HG03571 (cell line): ENCODE data around the gene TMEM81.

Experiments
- ATAC-seq: cut with Tn5 transposase; IDR thresholded peaks from one replicate; pipeline ENCODE4 v1.9.1; 2021; ENCODE audit not compliant: unreplicated experiment

TMEM81 gene

GRCh38 chr1:205084360-205084759 is at the start of gene TMEM81:
TSS of gene TMEM81 (minus strand) at chr1:205084460. CDS start at chr1:205084320, 140 bp downstream.
- ATAC-seq = no peak

- ATAC-seq = no peak
Measured at GRCh38 chr1:205133287-205133686, 49.0 kb upstream of the TMEM81 start.

- no peak for ATAC-seq
Measured at GRCh38 chr1:205129447-205130029, 45.3 kb upstream of the TMEM81 start.

- ATAC-seq = no peak
Measured at GRCh38 chr1:205128050-205128449, 43.8 kb upstream of the TMEM81 start.

- ATAC-seq = no peak
Measured at GRCh38 chr1:205127646-205128045, 43.4 kb upstream of the TMEM81 start.

DNA sequence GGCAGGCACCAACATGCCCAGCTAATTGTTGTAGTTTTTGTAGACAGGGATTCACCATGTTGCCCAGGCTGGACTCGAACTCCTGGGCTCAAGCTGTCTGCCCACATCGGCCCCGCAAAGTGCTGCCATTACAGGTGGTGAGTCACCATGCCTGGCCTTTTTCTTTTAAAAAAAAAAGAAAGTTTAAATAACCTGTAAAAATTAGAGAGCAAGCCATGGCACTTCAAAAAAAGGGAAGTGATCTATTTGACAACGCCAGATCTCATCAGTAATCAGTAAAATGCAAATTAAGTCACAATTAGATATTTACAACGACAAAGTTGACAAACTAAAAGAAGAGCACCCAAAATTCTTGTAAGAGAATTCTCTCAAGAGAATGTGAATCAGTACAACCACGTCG is 40.5 kb upstream of the TMEM81 start:
- no peak for ATAC-seq

GRCh38 chr1:205122489-205122882 is 38.2 kb upstream of the TMEM81 start:
- peak; percentile 2 for ATAC-seq

DNA sequence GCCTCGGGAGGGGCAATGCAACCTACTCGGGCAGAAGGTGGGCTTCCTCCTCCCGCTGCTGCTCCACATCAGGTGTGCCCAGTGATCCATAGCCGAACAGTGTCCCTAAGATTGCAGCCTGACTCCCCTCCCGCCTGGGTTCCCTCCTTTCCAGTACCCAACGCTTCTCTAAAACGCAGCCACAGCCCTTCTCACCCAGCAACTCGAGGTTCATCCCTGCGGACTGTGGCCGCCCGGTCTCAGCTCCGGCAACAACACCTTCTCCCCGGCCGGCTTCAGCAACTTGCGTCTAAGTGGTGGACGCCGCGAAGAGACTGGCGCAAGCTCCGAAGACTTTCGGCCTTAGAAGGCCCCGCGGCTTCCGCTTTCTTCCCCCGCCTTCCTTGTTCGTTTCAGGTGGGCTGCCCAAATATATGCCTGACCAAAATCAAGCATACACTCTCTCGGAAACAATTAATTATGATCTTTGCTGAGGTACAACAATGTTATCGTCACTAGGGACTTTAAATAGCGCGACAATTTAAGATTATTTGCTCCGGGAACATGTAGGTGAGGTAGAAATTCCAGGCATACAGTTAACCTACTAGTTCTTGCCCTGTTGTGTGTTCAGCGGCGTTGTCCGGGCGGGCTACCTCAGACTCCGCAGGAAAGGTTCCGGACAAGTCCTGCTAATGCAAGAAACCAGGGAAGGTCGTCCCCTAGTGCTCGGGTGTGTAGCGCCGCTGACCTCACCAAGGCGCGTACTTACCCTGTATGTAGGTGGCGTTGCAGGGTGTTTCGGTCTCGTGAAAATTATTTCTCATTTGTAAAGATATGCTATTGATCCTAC is 37.6 kb upstream of the TMEM81 start, which contains the start of gene RBBP5:
RBBP5 (minus strand) TSS at position 319 of the 829 bp plus-strand sequence; CDS start at position 214, 105 bp downstream.
- peak; percentile 92 for ATAC-seq

DNA sequence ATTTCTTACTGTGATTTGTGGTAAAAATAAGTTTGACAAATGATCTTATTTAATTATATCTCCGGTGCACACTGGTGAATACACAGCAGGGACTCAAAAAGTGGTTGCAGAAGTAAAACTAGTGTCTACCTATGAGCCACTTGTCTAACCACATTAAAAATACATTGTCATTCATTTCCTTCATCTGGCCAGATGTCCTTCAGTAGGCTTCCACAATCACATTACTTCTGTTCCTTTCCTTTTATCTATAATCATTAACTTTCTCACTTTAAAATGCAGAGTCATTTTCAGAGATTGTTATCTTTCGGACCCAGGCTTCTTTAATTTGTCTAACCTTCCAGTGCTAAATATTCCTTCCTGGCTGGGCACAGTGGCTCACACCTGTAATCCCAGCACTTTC is 34.5 kb upstream of the TMEM81 start:
- ATAC-seq = no peak

GRCh38 chr1:205111354-205111753 is 27.1 kb upstream of the TMEM81 start:
- no peak for ATAC-seq

- no peak for ATAC-seq
Measured at GRCh38 chr1:205109711-205110110, 25.5 kb upstream of the TMEM81 start.

DNA sequence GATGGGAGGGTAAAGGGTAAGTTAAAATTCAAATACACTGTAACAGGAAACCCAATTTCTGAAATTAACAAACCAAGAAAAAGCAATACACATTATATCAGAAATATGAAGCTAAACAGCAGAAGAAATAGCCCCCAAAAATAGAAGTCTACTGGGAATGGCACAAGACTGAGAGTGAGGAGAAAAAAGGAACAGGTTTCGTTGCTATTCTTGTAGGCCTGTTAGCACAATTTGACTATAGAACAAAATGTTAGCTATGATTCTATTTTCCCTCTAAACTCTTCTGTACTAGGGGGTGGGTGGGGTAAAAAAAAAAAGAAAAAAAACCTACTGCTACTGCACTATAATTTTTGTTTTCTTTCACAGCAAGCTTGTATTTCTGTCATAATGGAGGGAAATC is 25.0 kb upstream of the TMEM81 start:
- ATAC-seq = no peak

- no peak for ATAC-seq
Measured at GRCh38 chr1:205108464-205108863, 24.2 kb upstream of the TMEM81 start.

GRCh38 chr1:205107327-205107726 is 23.1 kb upstream of the TMEM81 start:
- no peak for ATAC-seq

GRCh38 chr1:205102404-205102803 is 18.1 kb upstream of the TMEM81 start:
- no peak for ATAC-seq

DNA sequence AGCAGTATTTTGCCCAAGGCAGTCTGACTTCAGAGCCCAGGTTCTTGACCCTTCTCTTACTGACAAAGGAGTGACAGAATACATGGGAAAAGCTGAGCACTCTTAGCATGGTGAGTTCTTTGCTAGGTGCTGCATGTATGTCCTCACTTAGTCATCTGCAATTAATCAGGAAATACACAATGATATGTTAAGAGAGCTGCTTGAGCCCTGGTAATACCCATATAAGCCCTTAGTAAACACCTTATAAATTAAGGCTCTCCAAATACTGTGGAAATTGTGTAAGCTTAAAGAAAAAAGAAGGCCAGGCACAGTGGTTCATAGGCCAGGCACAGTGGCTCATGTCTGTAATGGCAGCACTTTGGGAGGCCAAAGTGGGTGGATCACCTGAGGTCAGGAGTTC is 14.0 kb upstream of the TMEM81 start:
- no peak for ATAC-seq

DNA sequence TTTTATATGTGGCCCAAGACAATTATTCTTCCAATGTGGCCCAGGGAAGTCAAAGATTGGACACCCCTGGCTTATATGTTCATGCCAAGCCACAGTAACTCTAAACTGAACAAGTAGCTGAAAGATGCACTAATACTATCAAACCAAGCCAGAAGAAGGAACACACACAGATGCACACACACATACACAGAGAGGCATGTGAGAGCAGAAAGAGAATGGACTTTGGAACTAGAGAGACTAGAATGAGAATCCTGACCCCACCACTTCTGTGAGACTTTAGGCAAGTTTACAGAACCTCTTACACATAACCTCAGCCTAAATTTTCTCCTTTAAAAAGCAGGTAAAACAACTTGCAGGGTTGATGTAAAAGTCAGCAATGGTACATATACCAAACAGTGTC is 11.2 kb upstream of the TMEM81 start:
- ATAC-seq = no peak

GRCh38 chr1:205091043-205091740 is 6.9 kb upstream of the TMEM81 start:
- ATAC-seq = no peak

DNA sequence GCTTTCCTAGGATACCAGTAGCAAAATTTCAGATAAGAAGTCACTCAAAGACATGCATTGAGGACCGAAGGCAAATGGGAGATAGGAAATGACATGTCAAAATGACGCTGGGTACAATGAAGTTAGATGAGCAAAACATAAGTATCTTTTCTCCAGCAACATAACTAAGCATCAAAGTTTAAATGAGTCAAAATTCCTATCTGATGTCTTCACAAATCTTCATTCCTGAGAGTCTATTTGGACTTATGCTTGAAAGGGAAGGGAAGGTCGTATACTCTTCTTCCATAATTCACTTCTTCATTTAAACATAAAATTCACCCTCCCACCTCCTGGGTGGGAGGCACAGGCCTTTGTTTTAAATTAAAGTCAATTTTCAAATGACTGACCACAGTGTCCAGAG is 4.1 kb upstream of the TMEM81 start:
- no peak for ATAC-seq

DNA sequence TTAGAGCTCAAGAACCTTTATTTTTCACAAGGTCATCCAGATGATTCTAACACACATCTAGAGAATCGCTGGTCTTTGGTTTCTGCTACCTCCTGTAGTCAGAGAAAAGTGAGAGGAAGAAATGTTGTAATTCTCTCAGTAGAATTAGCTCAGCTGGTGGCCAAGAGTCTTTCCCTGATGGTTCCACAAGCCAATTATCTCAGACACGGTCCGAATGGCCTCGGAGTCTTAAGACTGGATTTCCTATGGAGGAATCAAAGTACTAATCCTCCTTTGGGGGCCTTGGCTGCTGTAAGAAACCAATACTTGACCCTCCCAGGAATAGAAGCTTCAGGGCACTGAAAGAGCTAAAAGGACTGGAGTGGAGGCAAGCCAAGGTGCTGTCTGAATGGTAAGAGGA is 1.8 kb downstream of the TMEM81 start:
- no peak for ATAC-seq

- ATAC-seq = no peak
Measured at GRCh38 chr1:205077934-205078311, 6.3 kb downstream of the TMEM81 start.
